Measurements from ENCODE around the gene TOM1L1.

Gene TOM1L1

DNA sequence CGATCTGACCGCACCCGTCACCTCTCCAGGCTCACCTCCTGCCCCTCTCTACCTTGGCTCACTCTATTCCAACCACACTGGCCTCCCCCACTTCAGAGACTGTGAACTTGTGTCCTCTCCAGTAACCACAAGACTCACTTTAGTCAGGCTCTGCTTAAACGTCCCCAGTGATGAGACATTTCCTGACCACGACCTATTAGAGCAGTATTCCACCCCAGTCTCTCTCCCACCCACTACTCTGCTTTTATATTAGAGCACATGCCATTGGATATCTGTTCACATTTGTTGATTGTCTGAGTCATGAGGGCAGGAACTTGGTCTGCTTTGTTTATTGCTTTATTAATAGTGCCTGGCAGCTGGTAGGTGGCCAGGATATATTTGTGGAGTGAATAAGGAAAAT is 47.7 kb downstream of the TOM1L1 start:
- no peak for TF ChIP-seq EP300 (IDR thresholded peaks at IDR 0.05; ENCODE audit: borderline replicate concordance)
- no peak for TF ChIP-seq CREB1 (IDR thresholded peaks at IDR 0.05; ENCODE audit: low read depth)
- TF ChIP-seq CEBPB (IDR thresholded peaks at IDR 0.05): no peak
- TF ChIP-seq TCF12 (IDR thresholded peaks at IDR 0.05; ENCODE audit: low read depth): no peak
- TF ChIP-seq NFIC (IDR thresholded peaks at IDR 0.05): no peak
- TF ChIP-seq TAF1 (IDR thresholded peaks at IDR 0.05; ENCODE audit: low read depth): no peak
- TF ChIP-seq, protein P1, sequence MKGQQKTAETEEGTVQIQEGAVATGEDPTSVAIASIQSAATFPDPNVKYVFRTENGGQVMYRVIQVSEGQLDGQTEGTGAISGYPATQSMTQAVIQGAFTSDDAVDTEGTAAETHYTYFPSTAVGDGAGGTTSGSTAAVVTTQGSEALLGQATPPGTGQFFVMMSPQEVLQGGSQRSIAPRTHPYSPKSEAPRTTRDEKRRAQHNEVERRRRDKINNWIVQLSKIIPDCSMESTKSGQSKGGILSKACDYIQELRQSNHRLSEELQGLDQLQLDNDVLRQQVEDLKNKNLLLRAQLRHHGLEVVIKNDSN (IDR thresholded peaks at IDR 0.05): no peak
- TF ChIP-seq, protein P2, sequence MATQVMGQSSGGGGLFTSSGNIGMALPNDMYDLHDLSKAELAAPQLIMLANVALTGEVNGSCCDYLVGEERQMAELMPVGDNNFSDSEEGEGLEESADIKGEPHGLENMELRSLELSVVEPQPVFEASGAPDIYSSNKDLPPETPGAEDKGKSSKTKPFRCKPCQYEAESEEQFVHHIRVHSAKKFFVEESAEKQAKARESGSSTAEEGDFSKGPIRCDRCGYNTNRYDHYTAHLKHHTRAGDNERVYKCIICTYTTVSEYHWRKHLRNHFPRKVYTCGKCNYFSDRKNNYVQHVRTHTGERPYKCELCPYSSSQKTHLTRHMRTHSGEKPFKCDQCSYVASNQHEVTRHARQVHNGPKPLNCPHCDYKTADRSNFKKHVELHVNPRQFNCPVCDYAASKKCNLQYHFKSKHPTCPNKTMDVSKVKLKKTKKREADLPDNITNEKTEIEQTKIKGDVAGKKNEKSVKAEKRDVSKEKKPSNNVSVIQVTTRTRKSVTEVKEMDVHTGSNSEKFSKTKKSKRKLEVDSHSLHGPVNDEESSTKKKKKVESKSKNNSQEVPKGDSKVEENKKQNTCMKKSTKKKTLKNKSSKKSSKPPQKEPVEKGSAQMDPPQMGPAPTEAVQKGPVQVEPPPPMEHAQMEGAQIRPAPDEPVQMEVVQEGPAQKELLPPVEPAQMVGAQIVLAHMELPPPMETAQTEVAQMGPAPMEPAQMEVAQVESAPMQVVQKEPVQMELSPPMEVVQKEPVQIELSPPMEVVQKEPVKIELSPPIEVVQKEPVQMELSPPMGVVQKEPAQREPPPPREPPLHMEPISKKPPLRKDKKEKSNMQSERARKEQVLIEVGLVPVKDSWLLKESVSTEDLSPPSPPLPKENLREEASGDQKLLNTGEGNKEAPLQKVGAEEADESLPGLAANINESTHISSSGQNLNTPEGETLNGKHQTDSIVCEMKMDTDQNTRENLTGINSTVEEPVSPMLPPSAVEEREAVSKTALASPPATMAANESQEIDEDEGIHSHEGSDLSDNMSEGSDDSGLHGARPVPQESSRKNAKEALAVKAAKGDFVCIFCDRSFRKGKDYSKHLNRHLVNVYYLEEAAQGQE (IDR thresholded peaks at IDR 0.05; ENCODE audit: low read depth): no peak

DNA sequence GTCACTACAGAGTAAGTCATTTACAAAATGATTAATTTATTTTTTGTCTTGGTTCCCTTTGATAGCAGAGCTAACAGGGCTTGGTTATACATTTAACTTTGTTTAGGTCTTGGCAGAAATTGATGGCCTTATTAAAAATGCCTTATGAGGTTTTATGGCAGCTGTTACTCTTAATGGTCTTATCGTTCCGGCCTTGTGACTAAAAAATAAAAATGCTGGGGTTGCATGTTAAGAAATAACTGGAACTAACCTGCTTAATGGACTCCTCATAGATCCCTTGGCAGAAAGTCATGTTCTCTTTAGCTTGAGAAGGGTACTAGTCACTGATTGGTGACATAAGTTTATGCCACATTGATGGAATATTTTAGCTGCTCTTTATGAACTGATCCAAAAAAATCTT is 49.5 kb downstream of the TOM1L1 start:
- TF ChIP-seq NFIC (IDR thresholded peaks at IDR 0.05) (no peak), CEBPB (IDR thresholded peaks at IDR 0.05) (no peak), EP300 (IDR thresholded peaks at IDR 0.05; ENCODE audit: borderline replicate concordance) (no peak), YY1 (IDR thresholded peaks at IDR 0.05; ENCODE audit: low read depth) (no peak), ZBTB7A (IDR thresholded peaks at IDR 0.05; ENCODE audit: low read depth) (no peak), CREB1 (IDR thresholded peaks at IDR 0.05; ENCODE audit: low read depth) (no peak), FOXM1 (IDR thresholded peaks at IDR 0.05; ENCODE audit: borderline replicate concordance, low read depth) (no peak), RAD21 (IDR thresholded peaks at IDR 0.05; ENCODE audit: low read depth) (no peak), TCF12 (IDR thresholded peaks at IDR 0.05; ENCODE audit: low read depth) (no peak)
- TF ChIP-seq, protein P3, sequence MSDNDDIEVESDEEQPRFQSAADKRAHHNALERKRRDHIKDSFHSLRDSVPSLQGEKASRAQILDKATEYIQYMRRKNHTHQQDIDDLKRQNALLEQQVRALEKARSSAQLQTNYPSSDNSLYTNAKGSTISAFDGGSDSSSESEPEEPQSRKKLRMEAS (IDR thresholded peaks at IDR 0.05): no peak

DNA sequence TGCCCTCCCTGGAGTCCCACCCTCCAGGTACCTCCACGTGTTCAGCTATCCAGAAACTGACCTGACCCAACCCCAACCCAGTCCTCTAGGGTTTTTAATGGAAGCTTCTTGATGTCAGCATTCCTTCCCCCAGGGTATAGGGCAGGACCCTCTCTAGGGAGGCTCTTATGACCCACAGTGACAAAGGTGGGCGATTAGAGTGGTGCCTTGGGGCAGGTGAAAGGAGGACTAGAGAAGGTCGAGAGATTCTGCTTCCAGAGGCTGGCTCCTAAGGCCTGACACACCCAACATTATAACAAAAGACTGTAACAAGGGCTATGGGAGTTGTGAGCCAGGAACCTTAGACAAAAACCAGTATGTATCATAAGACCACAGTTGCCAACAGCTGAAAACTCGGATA is 50.6 kb downstream of the TOM1L1 start:
- TF ChIP-seq NFIC (IDR thresholded peaks at IDR 0.05) (no peak), CEBPB (IDR thresholded peaks at IDR 0.05) (no peak), FOXM1 (IDR thresholded peaks at IDR 0.05; ENCODE audit: borderline replicate concordance, low read depth) (no peak), EP300 (IDR thresholded peaks at IDR 0.05; ENCODE audit: borderline replicate concordance) (no peak), EGR1 (IDR thresholded peaks at IDR 0.05) (no peak), TCF12 (IDR thresholded peaks at IDR 0.05; ENCODE audit: low read depth) (no peak), TEAD4 (IDR thresholded peaks at IDR 0.05) (no peak), ZBTB7A (IDR thresholded peaks at IDR 0.05; ENCODE audit: low read depth) (no peak), RAD21 (IDR thresholded peaks at IDR 0.05; ENCODE audit: low read depth) (no peak), CREB1 (IDR thresholded peaks at IDR 0.05; ENCODE audit: low read depth) (no peak), YY1 (IDR thresholded peaks at IDR 0.05; ENCODE audit: low read depth) (no peak), TAF1 (IDR thresholded peaks at IDR 0.05; ENCODE audit: low read depth) (no peak)
- TF ChIP-seq, protein P1 (IDR thresholded peaks at IDR 0.05): no peak
- TF ChIP-seq, protein P3 (IDR thresholded peaks at IDR 0.05): no peak
- TF ChIP-seq, protein P2 (IDR thresholded peaks at IDR 0.05; ENCODE audit: low read depth): no peak

DNA sequence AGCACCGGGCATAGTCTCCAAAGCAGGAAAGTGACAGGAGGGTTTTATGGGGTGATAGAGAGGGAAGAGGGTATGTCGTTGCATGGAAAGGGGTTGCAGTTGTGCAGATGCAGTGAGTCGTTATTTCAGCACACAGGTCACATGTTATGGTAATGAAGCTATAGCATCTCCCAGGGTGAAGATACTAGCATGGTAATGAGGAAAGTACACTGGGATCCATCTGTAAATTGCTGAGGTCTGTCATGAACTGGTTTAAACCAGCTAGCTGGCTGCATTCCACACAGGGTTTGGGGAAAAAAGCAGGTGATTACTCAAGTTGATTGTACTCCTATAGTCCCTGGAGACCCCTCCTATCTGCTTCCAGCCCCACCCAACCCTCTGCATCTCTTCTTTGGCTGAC is 56.1 kb downstream of the TOM1L1 start:
- TF ChIP-seq FOXM1 (IDR thresholded peaks at IDR 0.05; ENCODE audit: borderline replicate concordance, low read depth) (no peak), CEBPB (IDR thresholded peaks at IDR 0.05) (no peak), YY1 (IDR thresholded peaks at IDR 0.05; ENCODE audit: low read depth) (no peak), ZBTB7A (IDR thresholded peaks at IDR 0.05; ENCODE audit: low read depth) (no peak), EGR1 (IDR thresholded peaks at IDR 0.05) (no peak), TEAD4 (IDR thresholded peaks at IDR 0.05) (no peak), TAF1 (IDR thresholded peaks at IDR 0.05; ENCODE audit: low read depth) (no peak), EP300 (IDR thresholded peaks at IDR 0.05; ENCODE audit: borderline replicate concordance) (no peak), RAD21 (IDR thresholded peaks at IDR 0.05; ENCODE audit: low read depth) (no peak), CREB1 (IDR thresholded peaks at IDR 0.05; ENCODE audit: low read depth) (no peak)
- TF ChIP-seq, protein P3 (IDR thresholded peaks at IDR 0.05): no peak
- TF ChIP-seq, protein P2 (IDR thresholded peaks at IDR 0.05; ENCODE audit: low read depth): no peak
